ENCODE data around the gene EGF.

EGF gene

DNA sequence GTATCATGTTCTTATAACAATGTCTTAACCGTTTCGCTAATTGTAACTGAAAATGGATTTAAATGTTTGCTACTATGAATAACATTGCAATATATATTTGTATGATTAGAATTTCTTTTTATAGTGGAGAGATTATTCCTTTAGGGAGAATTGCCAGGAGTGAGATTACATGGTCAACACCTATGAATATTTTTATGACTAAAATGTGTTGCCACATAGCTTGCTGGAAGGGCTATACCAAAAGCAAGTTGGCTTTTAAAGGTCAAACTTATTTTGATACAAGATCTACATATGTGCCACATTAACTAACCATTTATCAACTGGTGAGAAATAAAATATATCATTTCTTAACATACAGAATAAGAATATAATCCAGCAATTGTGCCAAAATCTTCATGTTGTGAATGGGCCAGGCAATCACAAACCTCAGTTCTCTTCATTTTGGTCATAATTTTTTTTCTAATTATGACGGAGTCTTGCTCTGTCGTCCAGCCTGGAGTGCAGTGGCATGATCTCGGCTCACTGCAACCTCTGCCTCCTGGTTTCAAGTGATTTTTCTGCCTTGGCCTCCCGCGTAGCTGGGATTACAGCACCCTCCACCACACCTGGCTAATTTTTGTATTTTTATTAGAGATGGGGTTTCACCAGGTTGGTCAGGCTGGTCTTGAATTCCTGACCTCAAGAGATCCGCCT lies 10.0 kb upstream of the EGF start:
- Histone ChIP-seq H3K36me3 (ENCODE audit: control insufficient read depth in 1 of 2, insufficient read depth in 2 of 2, low read length in 2 of 2) (no peaks in the 10 kb centered on the region), H3K14ac (ENCODE audit: low read length) (no peak overlapping the region), H2AK5ac (ENCODE audit: low read length) (no peak overlapping the region), H3K23ac (ENCODE audit: low read length) (no peak overlapping the region), H2AFZ (ENCODE audit: insufficient read depth, low read length, poor library complexity) (no peak overlapping the region), H2BK12ac (ENCODE audit: low read length) (no peak overlapping the region), H4K91ac (ENCODE audit: low read depth, low read length) (no peak overlapping the region), H3K9ac (ENCODE audit: low read length) (no peak overlapping the region), H2BK5ac (ENCODE audit: low read depth, low read length, poor library complexity) (no peak overlapping the region), H3K27me3 (ENCODE audit: insufficient read depth, low read length) (no peaks in the 10 kb centered on the region), H3K4me1 (ENCODE audit: control insufficient read depth in 1 of 2, insufficient read depth in 2 of 2, low read length in 2 of 2) (no peaks in the 10 kb centered on the region), H3K9me3 (ENCODE audit: insufficient read depth, low read depth, low read length) (peaks cover 7% of the 10 kb centered on the region), H3K27ac (ENCODE audit: low read depth, low read length) (no peak overlapping the region), H3K79me2 (ENCODE audit: control insufficient read depth, insufficient read depth, low read length, poor library complexity) (no peaks in the 10 kb centered on the region), H3K4me3 (ENCODE audit: low read depth, low read length) (no peak overlapping the region), H3K18ac (ENCODE audit: low read length) (no peak overlapping the region), H4K8ac (ENCODE audit: low read depth, low read length) (no peak overlapping the region), H3K4me2 (ENCODE audit: low read length) (no peak overlapping the region), H4K12ac (ENCODE audit: low read depth, low read length) (no peak overlapping the region), H2BK120ac (ENCODE audit: insufficient read depth, low read length, poor library complexity) (no peak overlapping the region), H3K79me1 (ENCODE audit: low read length) (no peaks in the 10 kb centered on the region), H3K4ac (ENCODE audit: low read depth, low read length) (no peak overlapping the region)
- no peak for DNase-seq
- no CpG with 5 or more reads among the region's 8 CpGs for WGBS (ENCODE audit: extremely low coverage, insufficient coverage, insufficient read length)

DNA sequence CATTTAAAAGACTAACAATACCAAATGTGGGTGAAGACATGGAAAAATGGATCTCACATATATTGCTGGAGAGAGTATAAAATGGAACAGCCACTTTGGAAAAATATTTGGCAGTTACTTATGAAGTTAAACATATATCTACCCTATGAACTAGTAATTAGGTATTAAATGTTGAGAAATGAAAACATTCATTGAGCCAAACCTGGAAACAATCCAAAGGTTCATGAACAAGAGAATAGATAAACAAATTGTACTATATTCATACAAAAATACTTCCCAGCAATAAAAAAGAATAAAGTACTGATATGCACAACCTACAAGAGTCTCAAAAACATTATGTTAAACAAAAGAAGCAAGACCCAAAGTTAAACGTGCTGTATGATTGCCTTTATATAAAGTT lies 4.0 kb upstream of the EGF start:
- H3K79me2 ChIP-seq (ENCODE audit: control insufficient read depth, insufficient read depth, low read length, poor library complexity) = no peaks in the 10 kb centered on the region
- WGBS (ENCODE audit: extremely low coverage, insufficient coverage, insufficient read length) = no CpG with 5 or more reads among the region's 1 CpG
- H3K4me2 ChIP-seq (ENCODE audit: low read length) = no peak overlapping the region
- no peak for DNase-seq
- no peak overlapping the region for H3K14ac ChIP-seq (ENCODE audit: low read length)
- H2BK5ac ChIP-seq (ENCODE audit: low read depth, low read length, poor library complexity) = no peak overlapping the region
- no peak overlapping the region for H2BK120ac ChIP-seq (ENCODE audit: insufficient read depth, low read length, poor library complexity)
- H4K91ac ChIP-seq (ENCODE audit: low read depth, low read length) = no peak overlapping the region
- no peak overlapping the region for H3K23ac ChIP-seq (ENCODE audit: low read length)
- no peaks in the 10 kb centered on the region for H3K36me3 ChIP-seq (ENCODE audit: control insufficient read depth in 1 of 2, insufficient read depth in 2 of 2, low read length in 2 of 2)
- H3K4me3 ChIP-seq (ENCODE audit: low read depth, low read length) = no peak overlapping the region
- H3K4me1 ChIP-seq (ENCODE audit: control insufficient read depth in 1 of 2, insufficient read depth in 2 of 2, low read length in 2 of 2) = peaks cover 3 to 7% of the 10 kb centered on the region in 2 experiments
- peaks cover 2% of the 10 kb centered on the region for H3K79me1 ChIP-seq (ENCODE audit: low read length)
- no peak overlapping the region for H3K18ac ChIP-seq (ENCODE audit: low read length)
- no peak overlapping the region for H2AFZ ChIP-seq (ENCODE audit: insufficient read depth, low read length, poor library complexity)
- no peak overlapping the region for H4K12ac ChIP-seq (ENCODE audit: low read depth, low read length)
- H2AK5ac ChIP-seq (ENCODE audit: low read length) = no peak overlapping the region
- H3K27ac ChIP-seq (ENCODE audit: low read depth, low read length) = no peak overlapping the region
- no peak overlapping the region for H4K8ac ChIP-seq (ENCODE audit: low read depth, low read length)
- no peak overlapping the region for H2BK12ac ChIP-seq (ENCODE audit: low read length)
- H3K4ac ChIP-seq (ENCODE audit: low read depth, low read length) = no peak overlapping the region
- no peaks in the 10 kb centered on the region for H3K9me3 ChIP-seq (ENCODE audit: insufficient read depth, low read depth, low read length)
- H3K27me3 ChIP-seq (ENCODE audit: insufficient read depth, low read length) = no peaks in the 10 kb centered on the region
- no peak overlapping the region for H3K9ac ChIP-seq (ENCODE audit: low read length)

DNA sequence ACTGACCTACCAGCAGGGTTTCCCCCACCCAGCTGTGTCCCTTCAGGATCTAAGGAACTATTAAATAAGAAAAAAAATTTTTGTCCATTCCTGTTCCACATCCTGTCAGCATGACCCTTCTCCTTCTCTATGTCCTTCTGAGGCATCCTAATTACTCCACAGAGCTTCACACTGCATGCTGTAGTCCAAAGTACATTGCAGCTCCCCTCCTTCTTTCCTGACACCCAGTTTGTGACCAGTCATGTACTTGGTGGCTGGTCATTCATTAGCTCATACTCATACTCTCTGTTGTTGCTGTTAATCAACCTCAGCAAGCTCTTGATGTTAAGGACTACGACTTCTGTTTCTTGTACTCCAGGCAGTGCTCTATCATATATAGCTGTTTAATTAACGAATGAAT lies 2.4 kb upstream of the EGF start:
- Histone ChIP-seq H3K14ac (ENCODE audit: low read length) (no peak overlapping the region), H4K91ac (ENCODE audit: low read depth, low read length) (no peak overlapping the region), H3K4me1 (ENCODE audit: control insufficient read depth in 1 of 2, insufficient read depth in 2 of 2, low read length in 2 of 2) (peaks cover 3 to 7% of the 10 kb centered on the region in 2 experiments), H3K4me2 (ENCODE audit: low read length) (no peak overlapping the region), H3K9ac (ENCODE audit: low read length) (no peak overlapping the region), H3K4ac (ENCODE audit: low read depth, low read length) (no peak overlapping the region), H2AFZ (ENCODE audit: insufficient read depth, low read length, poor library complexity) (no peak overlapping the region), H3K23ac (ENCODE audit: low read length) (no peak overlapping the region), H2BK120ac (ENCODE audit: insufficient read depth, low read length, poor library complexity) (no peak overlapping the region), H3K36me3 (ENCODE audit: control insufficient read depth in 1 of 2, insufficient read depth in 2 of 2, low read length in 2 of 2) (no peaks in the 10 kb centered on the region), H3K79me2 (ENCODE audit: control insufficient read depth, insufficient read depth, low read length, poor library complexity) (no peaks in the 10 kb centered on the region), H3K9me3 (ENCODE audit: insufficient read depth, low read depth, low read length) (no peaks in the 10 kb centered on the region), H3K27ac (ENCODE audit: low read depth, low read length) (no peak overlapping the region), H3K27me3 (ENCODE audit: insufficient read depth, low read length) (no peaks in the 10 kb centered on the region), H3K18ac (ENCODE audit: low read length) (no peak overlapping the region), H2BK12ac (ENCODE audit: low read length) (no peak overlapping the region), H2BK5ac (ENCODE audit: low read depth, low read length, poor library complexity) (no peak overlapping the region), H3K4me3 (ENCODE audit: low read depth, low read length) (no peak overlapping the region), H4K12ac (ENCODE audit: low read depth, low read length) (no peak overlapping the region), H4K8ac (ENCODE audit: low read depth, low read length) (no peak overlapping the region), H3K79me1 (ENCODE audit: low read length) (peaks cover 2% of the 10 kb centered on the region), H2AK5ac (ENCODE audit: low read length) (no peak overlapping the region)
- DNase-seq = no peak
- no CpG with 5 or more reads among the region's 2 CpGs for WGBS (ENCODE audit: extremely low coverage, insufficient coverage, insufficient read length)

DNA sequence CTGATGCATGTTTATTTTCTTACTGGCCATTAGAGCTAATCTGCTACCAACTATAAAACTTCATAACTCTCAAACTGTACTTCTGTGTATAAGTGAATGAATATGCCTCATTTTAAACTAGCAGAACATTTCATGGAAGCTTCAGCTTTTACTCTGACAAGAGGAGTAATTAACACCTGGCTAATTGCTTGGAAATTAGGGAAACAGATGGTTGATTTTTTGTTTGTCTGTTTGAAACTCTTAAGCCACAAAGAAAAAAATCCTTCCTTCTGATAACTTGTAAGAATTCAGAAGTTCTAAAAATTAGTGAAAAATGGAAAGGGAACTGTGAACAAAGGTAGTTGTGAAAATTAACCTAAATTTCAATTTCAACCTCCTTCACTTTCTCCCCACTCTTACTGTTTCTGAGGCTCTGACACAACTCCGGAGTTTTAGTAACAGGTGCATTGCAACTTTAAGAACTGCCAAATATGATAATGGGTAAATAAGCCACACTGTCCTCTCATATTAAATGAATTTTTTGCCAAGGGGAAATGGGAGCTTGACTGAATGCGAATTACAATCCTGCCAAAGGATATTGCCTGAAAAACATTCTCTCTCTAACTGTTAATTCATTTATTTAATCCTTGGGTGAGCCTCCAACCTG lies 1.0 kb downstream of the EGF start:
- no peak for DNase-seq
- H3K23ac ChIP-seq (ENCODE audit: low read length) = no peak overlapping the region

More for the DNA sequence above, 1.0 kb downstream of the EGF start:
- Histone ChIP-seq H4K91ac (ENCODE audit: low read depth, low read length) (no peak overlapping the region), H2AFZ (ENCODE audit: insufficient read depth, low read length, poor library complexity) (no peak overlapping the region), H2BK120ac (ENCODE audit: insufficient read depth, low read length, poor library complexity) (no peak overlapping the region), H3K4me2 (ENCODE audit: low read length) (no peak overlapping the region), H3K9ac (ENCODE audit: low read length) (no peak overlapping the region), H3K4ac (ENCODE audit: low read depth, low read length) (no peak overlapping the region), H3K79me1 (ENCODE audit: low read length) (peaks cover 2% of the 10 kb centered on the region), H2BK5ac (ENCODE audit: low read depth, low read length, poor library complexity) (no peak overlapping the region), H3K4me1 (ENCODE audit: control insufficient read depth in 1 of 2, insufficient read depth in 2 of 2, low read length in 2 of 2) (peaks cover 3 to 7% of the 10 kb centered on the region in 2 experiments), H3K4me3 (ENCODE audit: low read depth, low read length) (no peak overlapping the region), H3K9me3 (ENCODE audit: insufficient read depth, low read depth, low read length) (no peaks in the 10 kb centered on the region), H3K14ac (ENCODE audit: low read length) (no peak overlapping the region), H4K8ac (ENCODE audit: low read depth, low read length) (no peak overlapping the region), H2BK12ac (ENCODE audit: low read length) (no peak overlapping the region), H2AK5ac (ENCODE audit: low read length) (no peak overlapping the region), H3K27ac (ENCODE audit: low read depth, low read length) (no peak overlapping the region), H3K27me3 (ENCODE audit: insufficient read depth, low read length) (no peaks in the 10 kb centered on the region), H3K18ac (ENCODE audit: low read length) (no peak overlapping the region), H3K79me2 (ENCODE audit: control insufficient read depth, insufficient read depth, low read length, poor library complexity) (no peaks in the 10 kb centered on the region), H3K36me3 (ENCODE audit: control insufficient read depth in 1 of 2, insufficient read depth in 2 of 2, low read length in 2 of 2) (no peaks in the 10 kb centered on the region), H4K12ac (ENCODE audit: low read depth, low read length) (no peak overlapping the region)
- no CpG with 5 or more reads among the region's 2 CpGs for WGBS (ENCODE audit: extremely low coverage, insufficient coverage, insufficient read length)

Measured in trophoblast cell (in vitro differentiated cells and primary cell).